Fibroblast of the aortic adventitia (primary cell): ENCODE results near the gene ZFYVE9. TPM values are rescaled to one million over a fixed set of nuclear protein-coding genes. Genes with fewer than 3 reads are reported as not detected.

Experiments
- DNase-seq: peaks from one replicate; pipeline ENCODE4 v3.0.0-alpha.2; 2010; ENCODE audit warnings: low read depth
- H3K4me3 ChIP-seq: 2 replicates; pipeline ENCODE4 v1.5.1; 2011; ENCODE audit warnings: low read depth, mild to moderate bottlenecking, control low read depth, low read length, moderate library complexity
- CTCF ChIP-seq: IDR thresholded peaks from 2 replicates; pipeline ENCODE4 v1.5.1; 2011; ENCODE audit warnings: mild to moderate bottlenecking, low read length, control low read depth, inconsistent platforms; ENCODE audit not compliant: insufficient read depth
- total RNA-seq: library from RNA; depleted of rRNA; stranded (reverse); fragments of >200 nt; gene quantifications from 2 replicates; pipeline ENCODE4 v1.2.3, GENCODE V29; 2012; ENCODE audit warnings: low replicate concordance

ZFYVE9 gene
- total RNA-seq, 1 donor, result 28.8 TPM

DNA sequence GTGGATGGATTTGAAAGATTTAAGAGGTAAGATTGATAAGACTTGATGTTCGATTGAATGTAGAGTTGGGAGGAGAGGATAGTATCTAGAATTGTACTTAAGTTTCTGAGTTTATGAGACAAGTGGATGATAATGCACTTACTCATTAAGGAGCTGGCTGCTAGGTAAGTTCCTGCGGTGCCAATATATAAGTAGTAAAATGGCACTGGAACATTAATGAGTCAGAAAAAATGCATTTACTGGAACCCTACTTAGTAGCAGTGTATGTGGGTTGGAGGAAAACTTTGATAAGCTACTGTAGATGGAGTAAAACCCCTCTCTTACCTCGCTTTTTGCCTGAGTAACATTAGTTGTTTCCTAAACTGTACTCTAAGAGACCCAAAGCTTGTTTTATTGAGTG is 68.2 kb downstream of the ZFYVE9 start:
- no peak overlapping the region for H3K4me3 ChIP-seq
- no peak for DNase-seq
- no peak for TF ChIP-seq CTCF

- no peak overlapping the region for H3K4me3 ChIP-seq
- no peak for TF ChIP-seq CTCF
- no peak for DNase-seq
These were observed 75.1 kb downstream of the ZFYVE9 start for GRCh38 chr1:52216907-52217458.

GRCh38 chr1:52225174-52225573 is 83.3 kb downstream of the ZFYVE9 start:
- no peak for TF ChIP-seq CTCF
- H3K4me3 ChIP-seq, result no peak overlapping the region
- no peak for DNase-seq

GRCh38 chr1:52229494-52229893 is 87.6 kb downstream of the ZFYVE9 start:
- no peak for TF ChIP-seq CTCF
- no peak overlapping the region for H3K4me3 ChIP-seq
- DNase-seq, result no peak

GRCh38 chr1:52233463-52233862 is 91.6 kb downstream of the ZFYVE9 start:
- no peak for DNase-seq
- no peak overlapping the region for H3K4me3 ChIP-seq
- TF ChIP-seq CTCF, result no peak

- TF ChIP-seq CTCF, result no peak
- DNase-seq, result no peak
These were observed 92.1 kb downstream of the ZFYVE9 start for GRCh38 chr1:52234014-52234413.

DNA sequence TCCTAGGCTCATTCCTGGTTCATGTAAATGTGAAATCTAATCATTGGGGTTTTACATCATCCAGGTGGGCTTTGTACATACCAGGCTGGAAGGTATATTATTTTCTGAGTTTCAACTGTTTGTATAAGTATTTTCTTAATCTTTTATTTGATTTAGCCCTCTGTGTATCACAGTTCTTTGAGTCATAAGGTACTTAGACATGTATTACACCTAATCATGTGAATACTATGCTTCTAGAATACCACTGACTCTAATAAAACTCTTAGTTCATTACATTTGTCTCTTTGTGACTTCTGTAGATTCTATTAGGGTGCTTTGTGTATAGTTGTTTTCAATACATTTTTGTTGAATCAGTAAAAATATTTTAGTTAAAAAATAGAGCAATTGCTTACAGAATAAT is 92.8 kb downstream of the ZFYVE9 start:
- no peak overlapping the region for H3K4me3 ChIP-seq
- no peak for DNase-seq
- TF ChIP-seq CTCF, result no peak

More at GRCh38 chr1:52234014-52234413, 92.1 kb downstream of the ZFYVE9 start:
- H3K4me3 ChIP-seq, result no peak overlapping the region
